PC-3 (cell line): ENCODE measurements around the gene IFT172.

Source experiments
- CTCF ChIP-seq: fragments of 300-600 bp; sonication (generic); conservative IDR thresholded peaks from 2 replicates; pipeline ENCODE4 v1.5.1; 2017; ENCODE audit warnings: antibody characterized with exemption, low read depth, mild to moderate bottlenecking, low read length
- EZH2 ChIP-seq: fragments of 300-600 bp; sonication (generic); IDR thresholded peaks from one replicate; pipeline ENCODE4 v1.6.1; 2017; ENCODE audit warnings: antibody characterized with exemption, mild to moderate bottlenecking, low read length; ENCODE audit not compliant: unreplicated experiment
- EZH2phosphoT487 ChIP-seq: fragments of 300-600 bp; sonication (generic); IDR thresholded peaks from 2 replicates; pipeline ENCODE4 v1.6.1; 2018; ENCODE audit warnings: mild to moderate bottlenecking, antibody characterized with exemption, low read length, borderline replicate concordance

- TF ChIP-seq CTCF, result no peak
- TF ChIP-seq EZH2, result no peak
- no peak for TF ChIP-seq EZH2phosphoT487
These were observed 435 bp downstream of the IFT172 start for GRCh38 chr2:27489118-27489497.
